ENCODE data around the gene RAB11FIP3. TPM values are rescaled to one million over a fixed set of nuclear protein-coding genes. Genes with fewer than 3 reads are reported as not detected.
A peak's percentile ranks its signal among the peaks of the same experiment; 100 is the strongest.
"Not testable (repeated sequence)": the region's sequence is repeated elsewhere in the genome, so short reads cannot be mapped to it uniquely, and the experiment has no call there.

RAB11FIP3 gene, protein sequence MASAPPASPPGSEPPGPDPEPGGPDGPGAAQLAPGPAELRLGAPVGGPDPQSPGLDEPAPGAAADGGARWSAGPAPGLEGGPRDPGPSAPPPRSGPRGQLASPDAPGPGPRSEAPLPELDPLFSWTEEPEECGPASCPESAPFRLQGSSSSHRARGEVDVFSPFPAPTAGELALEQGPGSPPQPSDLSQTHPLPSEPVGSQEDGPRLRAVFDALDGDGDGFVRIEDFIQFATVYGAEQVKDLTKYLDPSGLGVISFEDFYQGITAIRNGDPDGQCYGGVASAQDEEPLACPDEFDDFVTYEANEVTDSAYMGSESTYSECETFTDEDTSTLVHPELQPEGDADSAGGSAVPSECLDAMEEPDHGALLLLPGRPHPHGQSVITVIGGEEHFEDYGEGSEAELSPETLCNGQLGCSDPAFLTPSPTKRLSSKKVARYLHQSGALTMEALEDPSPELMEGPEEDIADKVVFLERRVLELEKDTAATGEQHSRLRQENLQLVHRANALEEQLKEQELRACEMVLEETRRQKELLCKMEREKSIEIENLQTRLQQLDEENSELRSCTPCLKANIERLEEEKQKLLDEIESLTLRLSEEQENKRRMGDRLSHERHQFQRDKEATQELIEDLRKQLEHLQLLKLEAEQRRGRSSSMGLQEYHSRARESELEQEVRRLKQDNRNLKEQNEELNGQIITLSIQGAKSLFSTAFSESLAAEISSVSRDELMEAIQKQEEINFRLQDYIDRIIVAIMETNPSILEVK
- total RNA-seq (34.5 TPM), polyA plus RNA-seq (1 to 10 TPM; 1.0 to 2.8 (median 1.5) TPM)

- Histone ChIP-seq H3K27ac (ENCODE audit: insufficient read depth, low read length, poor library complexity, severe bottlenecking) (peak within 1 kb of the TSS; percentile 89), H3K27me3 (ENCODE audit: control insufficient read depth, insufficient read depth, low read length) (no peaks in the 10 kb centered on the region), H3K4me1 (ENCODE audit: control insufficient read depth, insufficient read depth, low read length, poor library complexity, severe bottlenecking) (peaks cover 24% of the 10 kb centered on the region), H3K4me3 (ENCODE audit: low read depth, low read length) (peak within 1 kb of the TSS; percentile 18), H3K9me3 (ENCODE audit: control insufficient read depth in 2 of 2, low read length in 2 of 2) (no peaks in the 10 kb centered on the region), H3K36me3 (ENCODE audit: control insufficient read depth, insufficient read depth, low read length) (no peaks in the 10 kb centered on the region)
- H3K4me3 Mint-ChIP-seq, result peak within 1 kb of the TSS; percentile 90 to 97 (median 92)
- H3K27me3 Mint-ChIP-seq, result peaks cover 8% of the 10 kb centered on the region
- H3K36me3 Mint-ChIP-seq, result peaks cover 9% of the 10 kb centered on the region
- peak within 1 kb of the TSS; percentile 78 to 92 (median 79) for H3K27ac Mint-ChIP-seq
- peaks cover 15 to 37% (median 32%) of the 10 kb centered on the region in 4 donors for H3K4me1 Mint-ChIP-seq
- DNase-seq (peak; percentile 76 to 91 (median 87)), ATAC-seq (ENCODE audit: low read depth in 2 of 2) (peak; percentile 94 to 95)
- H3K9me3 Mint-ChIP-seq, result no peaks in the 10 kb centered on the region
Measured at GRCh38 chr16:425082-425718, at the start of gene RAB11FIP3. RAB11FIP3 (plus strand) TSS chr16:425649; CDS start chr16:426007, 358 bp downstream.

DNA sequence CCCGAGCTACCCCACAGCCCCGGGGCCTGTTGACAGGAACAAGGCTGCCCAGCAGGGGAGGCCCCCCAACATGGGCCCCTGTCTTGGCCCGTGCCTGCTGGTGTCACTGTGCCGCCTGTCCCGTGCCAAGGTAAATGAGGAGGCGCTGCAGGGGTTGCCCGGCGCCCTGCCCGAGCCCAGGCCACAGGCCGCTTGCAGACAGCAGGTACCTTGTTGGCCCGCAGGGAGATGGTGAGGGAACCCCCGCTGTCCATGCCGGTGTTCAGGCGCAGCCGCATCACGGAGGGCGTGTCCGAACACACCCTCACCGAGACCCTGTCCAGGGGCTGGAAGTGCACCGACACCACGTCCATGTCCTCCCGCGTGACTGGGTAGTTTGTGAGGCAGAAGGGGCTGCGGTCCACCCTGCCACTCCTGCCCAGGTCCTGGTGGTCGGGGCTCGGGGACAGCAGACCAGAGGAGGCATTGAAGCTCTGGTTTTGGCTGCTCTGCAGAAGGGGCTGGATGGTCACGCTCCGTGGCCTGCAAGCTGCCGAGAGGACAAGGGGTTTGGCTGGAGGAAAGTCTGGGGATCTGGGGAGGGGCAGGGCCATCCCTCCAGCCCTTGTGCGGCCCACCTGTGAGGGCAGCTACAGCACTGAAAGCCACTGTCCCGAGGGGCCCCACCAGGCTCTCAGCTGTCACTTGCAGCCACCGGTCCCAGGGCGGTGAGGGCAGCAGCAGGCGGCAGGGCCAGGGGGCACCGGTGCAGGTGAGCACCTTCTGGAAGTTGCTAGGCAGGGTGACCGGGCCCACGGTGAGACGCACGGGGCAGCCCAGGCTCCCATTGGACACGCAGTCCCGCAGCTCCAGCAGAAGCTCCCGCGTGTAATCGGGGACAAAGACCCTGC is 49.3 kb upstream of the RAB11FIP3 start:
- peak overlapping the region in 1 of 4 donors; percentile 43 for H3K4me3 Mint-ChIP-seq
- no peaks in the 10 kb centered on the region for H3K27me3 Mint-ChIP-seq
- no peaks in the 10 kb centered on the region for H3K27me3 ChIP-seq (ENCODE audit: control insufficient read depth, insufficient read depth, low read length)
- H3K9me3 Mint-ChIP-seq, result no peaks in the 10 kb centered on the region
- no peak overlapping the region for H3K27ac Mint-ChIP-seq
- DNase-seq (no peak), ATAC-seq (ENCODE audit: low read depth in 2 of 2) (no peak)
- H3K36me3 Mint-ChIP-seq, result peaks cover 3% of the 10 kb centered on the region
- peaks cover 8% of the 10 kb centered on the region for H3K36me3 ChIP-seq (ENCODE audit: control insufficient read depth, insufficient read depth, low read length)
- H3K4me3 ChIP-seq (ENCODE audit: low read depth, low read length), result no peak overlapping the region
- H3K9me3 ChIP-seq (ENCODE audit: control insufficient read depth in 2 of 2, low read length in 2 of 2), result no peaks in the 10 kb centered on the region
- H3K4me1 Mint-ChIP-seq, result peaks cover 0 to 14% (median 2%) of the 10 kb centered on the region in 4 donors
- H3K4me1 ChIP-seq (ENCODE audit: control insufficient read depth, insufficient read depth, low read length, poor library complexity, severe bottlenecking), result peaks cover 19% of the 10 kb centered on the region
- H3K27ac ChIP-seq (ENCODE audit: insufficient read depth, low read length, poor library complexity, severe bottlenecking), result no peak overlapping the region

GRCh38 chr16:376817-377418 is 48.5 kb upstream of the RAB11FIP3 start:
- H3K9me3 Mint-ChIP-seq, result no peaks in the 10 kb centered on the region
- H3K27me3 Mint-ChIP-seq, result no peaks in the 10 kb centered on the region
- peaks cover 0 to 13% (median 2%) of the 10 kb centered on the region in 4 donors for H3K4me1 Mint-ChIP-seq
- H3K4me3 Mint-ChIP-seq, result no peak overlapping the region
- no peak overlapping the region for H3K27ac Mint-ChIP-seq
- Histone ChIP-seq H3K27ac (ENCODE audit: insufficient read depth, low read length, poor library complexity, severe bottlenecking) (no peak overlapping the region), H3K36me3 (ENCODE audit: control insufficient read depth, insufficient read depth, low read length) (peaks cover 8% of the 10 kb centered on the region), H3K4me1 (ENCODE audit: control insufficient read depth, insufficient read depth, low read length, poor library complexity, severe bottlenecking) (peaks cover 19% of the 10 kb centered on the region), H3K27me3 (ENCODE audit: control insufficient read depth, insufficient read depth, low read length) (no peaks in the 10 kb centered on the region), H3K9me3 (ENCODE audit: control insufficient read depth in 2 of 2, low read length in 2 of 2) (no peaks in the 10 kb centered on the region), H3K4me3 (ENCODE audit: low read depth, low read length) (no peak overlapping the region)
- ATAC-seq (ENCODE audit: low read depth in 2 of 2), result no peak
- DNase-seq, result no peak
- peaks cover 3% of the 10 kb centered on the region for H3K36me3 Mint-ChIP-seq

DNA sequence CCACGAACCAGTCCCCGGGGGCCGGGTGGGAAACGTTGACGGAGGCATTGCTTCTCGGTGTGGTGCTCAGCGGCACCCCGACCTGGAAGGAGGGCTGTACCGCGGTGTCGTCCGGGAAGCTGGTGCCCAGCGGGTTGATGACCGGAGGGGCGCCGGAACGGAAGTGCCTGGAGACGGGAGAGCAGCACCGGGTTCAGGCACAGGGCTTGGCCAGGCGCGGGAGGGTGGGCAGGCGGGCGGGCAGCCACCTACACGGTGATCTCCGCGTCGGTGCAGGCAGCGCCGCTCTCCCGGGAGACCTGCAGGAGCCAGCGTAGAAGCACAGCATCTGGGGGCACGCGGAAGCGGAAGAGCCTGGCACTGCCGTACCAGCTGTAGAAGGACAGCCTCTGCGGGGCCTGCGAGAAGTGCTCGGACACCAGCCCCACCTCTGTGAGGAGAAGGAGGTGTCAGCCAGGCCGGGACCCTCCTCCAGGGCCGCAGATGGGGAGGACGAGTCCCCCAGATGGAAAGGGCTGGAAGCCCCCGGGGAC is 48.0 kb upstream of the RAB11FIP3 start:
- Mint-ChIP-seq H3K27ac (no peak overlapping the region), H3K9me3 (no peaks in the 10 kb centered on the region), H3K4me1 (peaks cover 0 to 14% (median 3%) of the 10 kb centered on the region in 4 donors), H3K4me3 (no peak overlapping the region), H3K36me3 (peaks cover 3% of the 10 kb centered on the region), H3K27me3 (no peaks in the 10 kb centered on the region)
- ATAC-seq (ENCODE audit: low read depth in 2 of 2) (no peak), DNase-seq (no peak)
- peaks cover 23% of the 10 kb centered on the region for H3K4me1 ChIP-seq (ENCODE audit: control insufficient read depth, insufficient read depth, low read length, poor library complexity, severe bottlenecking)
- H3K9me3 ChIP-seq (ENCODE audit: control insufficient read depth in 2 of 2, low read length in 2 of 2), result no peaks in the 10 kb centered on the region
- H3K27me3 ChIP-seq (ENCODE audit: control insufficient read depth, insufficient read depth, low read length), result no peaks in the 10 kb centered on the region
- H3K4me3 ChIP-seq (ENCODE audit: low read depth, low read length), result no peak overlapping the region
- H3K36me3 ChIP-seq (ENCODE audit: control insufficient read depth, insufficient read depth, low read length), result peaks cover 8% of the 10 kb centered on the region
- H3K27ac ChIP-seq (ENCODE audit: insufficient read depth, low read length, poor library complexity, severe bottlenecking), result no peak overlapping the region

DNA sequence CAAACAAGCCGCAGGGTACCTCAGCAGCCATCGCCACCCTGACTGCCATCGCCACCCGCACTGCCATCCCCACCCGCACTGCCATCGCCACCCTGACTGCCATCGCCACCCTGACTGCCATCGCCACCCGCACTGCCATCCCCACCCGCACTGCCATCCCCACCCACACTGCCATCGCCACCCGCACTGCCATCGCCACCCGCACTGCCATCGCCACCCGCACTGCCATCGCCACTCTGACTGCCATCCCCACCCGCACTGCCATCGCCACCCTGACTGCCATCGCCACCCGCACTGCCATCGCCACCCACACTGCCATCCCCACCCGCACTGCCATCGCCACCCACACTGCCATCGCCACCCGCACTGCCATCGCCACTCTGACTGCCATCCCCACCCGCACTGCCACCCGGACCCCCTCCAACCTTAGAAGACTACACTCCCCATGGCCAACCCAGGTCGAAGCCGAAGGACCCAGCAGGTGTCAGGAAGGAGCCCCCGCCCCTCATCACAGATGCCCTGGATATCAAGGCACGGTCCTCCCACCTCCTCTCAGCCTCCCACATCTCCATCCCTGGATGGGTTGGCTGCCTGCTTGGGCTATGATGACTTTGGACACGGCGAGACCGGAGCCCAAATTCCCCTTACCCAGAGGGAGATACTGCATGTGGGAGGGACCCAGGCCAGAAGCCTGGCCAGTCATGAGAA is 47.2 kb upstream of the RAB11FIP3 start:
- peak overlapping the region in 2 of 4 donors; percentile 79 to 92 for H3K4me3 Mint-ChIP-seq
- not testable (repeated sequence) for H3K27ac Mint-ChIP-seq; H3K36me3 Mint-ChIP-seq; H3K36me3 ChIP-seq (ENCODE audit: control insufficient read depth, insufficient read depth, low read length); H3K27me3 Mint-ChIP-seq; H3K9me3 ChIP-seq (ENCODE audit: control insufficient read depth in 2 of 2, low read length in 2 of 2); DNase-seq; H3K4me3 ChIP-seq (ENCODE audit: low read depth, low read length); H3K27me3 ChIP-seq (ENCODE audit: control insufficient read depth, insufficient read depth, low read length); H3K27ac ChIP-seq (ENCODE audit: insufficient read depth, low read length, poor library complexity, severe bottlenecking); ATAC-seq (ENCODE audit: low read depth in 2 of 2); H3K9me3 Mint-ChIP-seq
- peaks cover 31% of the 10 kb centered on the region for H3K4me1 ChIP-seq (ENCODE audit: control insufficient read depth, insufficient read depth, low read length, poor library complexity, severe bottlenecking)
- peaks cover 2 to 22% (median 5%) of the 10 kb centered on the region in 4 donors for H3K4me1 Mint-ChIP-seq

DNA sequence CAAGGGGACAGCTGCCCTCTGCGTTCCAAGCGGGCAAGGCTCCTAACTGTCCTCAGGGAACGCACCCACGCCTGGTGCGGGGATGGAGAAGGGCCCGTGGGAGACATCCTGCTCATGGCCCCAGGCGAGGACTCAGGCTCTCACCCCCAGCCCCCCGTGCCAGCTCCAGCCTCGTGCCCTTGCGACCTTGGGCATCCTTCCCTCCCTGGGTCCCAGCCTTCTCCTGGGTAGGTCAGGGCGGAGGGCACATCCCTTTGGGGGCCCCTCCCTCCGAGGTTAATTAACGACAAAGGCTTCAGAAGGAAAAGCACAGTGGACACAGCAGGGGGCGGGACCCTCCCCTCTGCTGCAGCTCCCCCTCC is 46.6 kb upstream of the RAB11FIP3 start:
- Mint-ChIP-seq H3K4me3 (peak overlapping the region in 2 of 4 donors; percentile 28 to 92), H3K27me3 (no peaks in the 10 kb centered on the region), H3K27ac (peak overlapping the region in 1 of 3 donors; percentile 25), H3K9me3 (no peaks in the 10 kb centered on the region), H3K4me1 (peaks cover 5 to 23% (median 5%) of the 10 kb centered on the region in 4 donors), H3K36me3 (no peaks in the 10 kb centered on the region)
- H3K27me3 ChIP-seq (ENCODE audit: control insufficient read depth, insufficient read depth, low read length), result no peaks in the 10 kb centered on the region
- H3K36me3 ChIP-seq (ENCODE audit: control insufficient read depth, insufficient read depth, low read length), result peaks cover 8% of the 10 kb centered on the region
- H3K27ac ChIP-seq (ENCODE audit: insufficient read depth, low read length, poor library complexity, severe bottlenecking), result peak overlapping the region; percentile 2
- DNase-seq, result no peak
- peaks cover 36% of the 10 kb centered on the region for H3K4me1 ChIP-seq (ENCODE audit: control insufficient read depth, insufficient read depth, low read length, poor library complexity, severe bottlenecking)
- no peak for ATAC-seq (ENCODE audit: low read depth in 2 of 2)
- no peaks in the 10 kb centered on the region for H3K9me3 ChIP-seq (ENCODE audit: control insufficient read depth in 2 of 2, low read length in 2 of 2)
- H3K4me3 ChIP-seq (ENCODE audit: low read depth, low read length), result no peak overlapping the region

Measured in CD4-positive, CD25-positive, alpha-beta regulatory T cell (primary cell).